ENCODE results near the gene ANKS3. TPM values are rescaled to one million over a fixed set of nuclear protein-coding genes. Genes with fewer than 3 reads are reported as not detected.

The ANKS3 gene
- total RNA-seq, 5 donors from 2014 or later (not counting 1 experiment from before 2014, with no cell fraction given): 24.2 to 37.1 (median 32.2) TPM

DNA sequence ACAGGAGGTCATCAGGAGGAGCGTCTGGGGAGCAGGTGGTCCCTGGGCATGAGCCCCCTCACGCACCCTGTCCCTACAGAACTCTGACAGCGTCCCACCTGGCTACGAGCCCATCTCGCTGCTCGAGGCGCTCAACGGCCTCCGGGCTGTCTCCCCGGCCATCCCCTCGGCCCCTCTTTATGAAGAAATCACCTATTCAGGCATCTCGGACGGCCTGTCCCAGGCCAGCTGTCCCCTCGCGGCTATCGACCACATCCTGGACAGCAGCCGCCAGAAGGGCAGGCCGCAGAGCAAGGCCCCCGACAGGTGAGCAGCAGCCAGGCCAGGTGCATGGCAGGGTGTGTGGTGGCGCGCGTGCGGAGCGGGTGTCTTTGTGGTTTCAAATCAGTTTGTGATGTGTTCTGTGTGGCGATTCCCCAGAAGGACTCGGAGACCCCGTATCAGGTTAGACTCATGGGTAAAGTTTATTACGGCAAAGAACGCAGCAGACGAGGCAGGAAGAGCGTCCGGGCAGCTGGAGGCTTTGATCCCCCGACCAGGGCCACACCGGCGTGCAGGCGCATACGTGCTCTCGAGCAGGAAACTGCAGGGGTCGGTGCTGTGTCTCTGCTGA lies 52.5 kb downstream of the ANKS3 start:
- Histone ChIP-seq H3K4me1 (ENCODE audit: control insufficient read depth in 1 of 2, extremely low read depth in 1 of 2, insufficient read depth in 2 of 2, low read length in 2 of 2) (peaks cover 3 to 37% of the 10 kb centered on the region in 2 experiments), H3K27ac (ENCODE audit: low read length) (no peak overlapping the region), H3K27me3 (replicated peaks in 1 of 2; ENCODE audit: control insufficient read depth in 2 of 2, extremely low read depth in 1 of 2, insufficient read depth in 2 of 2, low read length in 1 of 2) (no peaks in the 10 kb centered on the region), H3K4me3 (ENCODE audit: control insufficient read depth in 1 of 2, extremely low read depth in 1 of 2, low read length in 1 of 2) (no peak overlapping the region), H3K36me3 (ENCODE audit: control insufficient read depth in 2 of 2, extremely low read depth in 1 of 2, insufficient read depth in 1 of 2, low read length in 1 of 2) (peaks cover 8 to 63% of the 10 kb centered on the region in 2 donors), H3K9me3 (no peaks in the 10 kb centered on the region)
- ChIA-PET POLR2A (no interaction called here), CTCF (no interaction called here)
- H3K4me1 Mint-ChIP-seq: peaks cover 15 to 26% (median 18%) of the 10 kb centered on the region in 3 donors
- ATAC-seq (replicated peaks in 1 of 4): peak in 3 of 4 experiments; percentile 44 to 67 (median 58)
- WGBS (ENCODE audit: insufficient coverage): 84% methylated on average over 39 of the region's 39 CpGs
- H3K9me3 Mint-ChIP-seq: no peaks in the 10 kb centered on the region
- peak overlapping the region in 1 of 3 donors; percentile 23 for H3K4me3 Mint-ChIP-seq
- no peaks in the 10 kb centered on the region for H3K27me3 Mint-ChIP-seq
- DNase-seq: peak in 4 of 35 experiments; percentile 15 to 34 (median 28)
- peaks cover 8% of the 10 kb centered on the region for H3K36me3 Mint-ChIP-seq
- peak overlapping the region in 1 of 2 donors; percentile 62 for H3K27ac Mint-ChIP-seq

GRCh38 chr16:4680673-4681470 lies 53.2 kb downstream of the ANKS3 start:
- CTCF ChIA-PET: no interaction called here
- POLR2A ChIA-PET: no interaction called here
- no peaks in the 10 kb centered on the region for H3K9me3 Mint-ChIP-seq
- Histone ChIP-seq H3K27ac (ENCODE audit: low read length) (no peak overlapping the region), H3K9me3 (no peaks in the 10 kb centered on the region), H3K4me1 (ENCODE audit: control insufficient read depth in 1 of 2, extremely low read depth in 1 of 2, insufficient read depth in 2 of 2, low read length in 2 of 2) (peaks cover 6 to 44% of the 10 kb centered on the region in 2 experiments), H3K27me3 (replicated peaks in 1 of 2; ENCODE audit: control insufficient read depth in 2 of 2, extremely low read depth in 1 of 2, insufficient read depth in 2 of 2, low read length in 1 of 2) (no peaks in the 10 kb centered on the region), H3K4me3 (ENCODE audit: control insufficient read depth in 1 of 2, extremely low read depth in 1 of 2, low read length in 1 of 2) (no peak overlapping the region), H3K36me3 (ENCODE audit: control insufficient read depth in 2 of 2, extremely low read depth in 1 of 2, insufficient read depth in 1 of 2, low read length in 1 of 2) (peaks cover 8 to 58% of the 10 kb centered on the region in 2 donors)
- H3K27me3 Mint-ChIP-seq: no peaks in the 10 kb centered on the region
- H3K4me1 Mint-ChIP-seq: peaks cover 22 to 33% (median 25%) of the 10 kb centered on the region in 3 donors
- ATAC-seq (replicated peaks in 1 of 4) (no peak), DNase-seq (no peak)
- H3K27ac Mint-ChIP-seq: peak overlapping the region; percentile 16 to 19
- H3K36me3 Mint-ChIP-seq: peaks cover 8% of the 10 kb centered on the region
- H3K4me3 Mint-ChIP-seq: no peak overlapping the region
- 94% methylated on average over 21 of the region's 26 CpGs for WGBS (ENCODE audit: insufficient coverage)

DNA sequence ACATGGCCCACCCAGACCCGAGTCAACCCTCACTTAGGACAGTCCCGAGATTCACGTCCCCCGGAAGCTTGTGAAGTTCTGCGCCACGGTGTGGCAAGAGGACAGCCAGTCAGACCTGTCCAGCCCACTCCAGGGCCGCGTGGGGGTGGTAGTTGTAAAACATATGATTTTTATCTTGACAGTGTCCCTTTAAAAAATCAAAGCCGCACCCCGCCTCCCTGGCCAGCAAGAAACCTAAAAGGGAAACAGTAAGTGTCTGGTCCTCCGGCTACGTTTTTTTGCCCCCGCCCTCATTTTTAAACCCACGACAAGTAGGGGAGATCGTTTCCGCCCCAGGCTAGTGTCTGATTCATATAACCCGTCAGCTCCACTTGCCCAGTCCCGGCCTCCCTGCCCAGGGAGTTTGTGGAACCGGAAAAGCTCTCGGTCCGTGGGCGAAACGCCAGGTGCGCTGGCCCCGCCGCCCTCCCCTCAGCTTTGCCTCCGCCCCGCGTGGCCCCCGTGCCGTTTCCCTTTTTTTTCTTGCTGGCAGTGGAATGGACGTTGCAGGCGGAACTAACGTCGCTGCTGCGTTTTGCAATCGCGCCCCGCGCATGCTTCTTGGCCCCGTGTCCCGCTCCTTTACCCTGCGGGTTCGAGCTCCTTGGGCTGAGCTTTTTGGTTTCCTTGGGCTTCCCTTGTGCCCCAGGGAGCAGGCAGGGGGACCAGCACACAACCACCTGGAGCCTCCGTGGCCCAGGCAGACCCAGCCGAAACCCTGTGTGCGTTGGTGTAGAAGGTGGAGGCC lies 54.0 kb downstream of the ANKS3 start:
- no peaks in the 10 kb centered on the region for H3K9me3 ChIP-seq
- ATAC-seq (replicated peaks in 1 of 4) (no peak), DNase-seq (peak in 2 of 35 experiments; percentile 21 to 27)
- no peaks in the 10 kb centered on the region for H3K27me3 ChIP-seq (replicated peaks in 1 of 2; ENCODE audit: control insufficient read depth in 2 of 2, extremely low read depth in 1 of 2, insufficient read depth in 2 of 2, low read length in 1 of 2)
- no peak overlapping the region for H3K27ac ChIP-seq (ENCODE audit: low read length)
- peaks cover 28 to 40% (median 30%) of the 10 kb centered on the region in 3 donors for H3K4me1 Mint-ChIP-seq
- POLR2A ChIA-PET: no interaction called here
- peak overlapping the region; percentile 19 to 39 for H3K27ac Mint-ChIP-seq
- H3K4me3 Mint-ChIP-seq: no peak overlapping the region
- CTCF ChIA-PET: no interaction called here
- 92% methylated on average over 33 of the region's 47 CpGs for WGBS (ENCODE audit: insufficient coverage)
- H3K4me1 ChIP-seq (ENCODE audit: control insufficient read depth in 1 of 2, extremely low read depth in 1 of 2, insufficient read depth in 2 of 2, low read length in 2 of 2): peaks cover 7 to 52% of the 10 kb centered on the region in 2 experiments
- H3K9me3 Mint-ChIP-seq: no peaks in the 10 kb centered on the region
- H3K27me3 Mint-ChIP-seq: no peaks in the 10 kb centered on the region
- no peak overlapping the region for H3K4me3 ChIP-seq (ENCODE audit: control insufficient read depth in 1 of 2, extremely low read depth in 1 of 2, low read length in 1 of 2)
- peaks cover 6% of the 10 kb centered on the region for H3K36me3 Mint-ChIP-seq
- H3K36me3 ChIP-seq (ENCODE audit: control insufficient read depth in 2 of 2, extremely low read depth in 1 of 2, insufficient read depth in 1 of 2, low read length in 1 of 2): peaks cover 4 to 50% of the 10 kb centered on the region in 2 donors

- no peak overlapping the region for H3K4me3 ChIP-seq (ENCODE audit: control insufficient read depth in 1 of 2, extremely low read depth in 1 of 2, low read length in 1 of 2)
- POLR2A ChIA-PET: no interaction called here
- H3K27me3 Mint-ChIP-seq: no peaks in the 10 kb centered on the region
- H3K27me3 ChIP-seq (replicated peaks in 1 of 2; ENCODE audit: control insufficient read depth in 2 of 2, extremely low read depth in 1 of 2, insufficient read depth in 2 of 2, low read length in 1 of 2): no peaks in the 10 kb centered on the region
- H3K27ac ChIP-seq (ENCODE audit: low read length): no peak overlapping the region
- no peaks in the 10 kb centered on the region for H3K9me3 ChIP-seq
- peaks cover 3% of the 10 kb centered on the region for H3K36me3 Mint-ChIP-seq
- DNase-seq (no peak), ATAC-seq (replicated peaks in 1 of 4) (no peak)
- H3K9me3 Mint-ChIP-seq: no peaks in the 10 kb centered on the region
- CTCF ChIA-PET: no interaction called here
- peaks cover 4 to 44% of the 10 kb centered on the region in 2 donors for H3K36me3 ChIP-seq (ENCODE audit: control insufficient read depth in 2 of 2, extremely low read depth in 1 of 2, insufficient read depth in 1 of 2, low read length in 1 of 2)
- 96% methylated on average over 11 of the region's 20 CpGs for WGBS (ENCODE audit: insufficient coverage)
- peak overlapping the region in 1 of 2 donors; percentile 71 for H3K27ac Mint-ChIP-seq
- H3K4me1 Mint-ChIP-seq: peaks cover 28 to 40% (median 30%) of the 10 kb centered on the region in 3 donors
- peaks cover 7 to 57% of the 10 kb centered on the region in 2 experiments for H3K4me1 ChIP-seq (ENCODE audit: control insufficient read depth in 1 of 2, extremely low read depth in 1 of 2, insufficient read depth in 2 of 2, low read length in 2 of 2)
- no peak overlapping the region for H3K4me3 Mint-ChIP-seq
Observed at GRCh38 chr16:4679156-4679849, 54.8 kb downstream of the ANKS3 start.

- H3K4me1 Mint-ChIP-seq: peaks cover 30 to 40% (median 30%) of the 10 kb centered on the region in 3 donors
- WGBS (ENCODE audit: insufficient coverage): 95% methylated on average over 4 of the region's 6 CpGs
- Histone ChIP-seq H3K9me3 (no peaks in the 10 kb centered on the region), H3K27ac (ENCODE audit: low read length) (no peak overlapping the region), H3K4me3 (ENCODE audit: control insufficient read depth in 1 of 2, extremely low read depth in 1 of 2, low read length in 1 of 2) (no peak overlapping the region), H3K36me3 (ENCODE audit: control insufficient read depth in 2 of 2, extremely low read depth in 1 of 2, insufficient read depth in 1 of 2, low read length in 1 of 2) (peaks cover 4 to 43% of the 10 kb centered on the region in 2 donors), H3K4me1 (ENCODE audit: control insufficient read depth in 1 of 2, extremely low read depth in 1 of 2, insufficient read depth in 2 of 2, low read length in 2 of 2) (peaks cover 7 to 57% of the 10 kb centered on the region in 2 experiments), H3K27me3 (replicated peaks in 1 of 2; ENCODE audit: control insufficient read depth in 2 of 2, extremely low read depth in 1 of 2, insufficient read depth in 2 of 2, low read length in 1 of 2) (no peaks in the 10 kb centered on the region)
- ATAC-seq (replicated peaks in 1 of 4) (no peak), DNase-seq (no peak)
- peaks cover 4% of the 10 kb centered on the region for H3K36me3 Mint-ChIP-seq
- H3K9me3 Mint-ChIP-seq: no peaks in the 10 kb centered on the region
- POLR2A ChIA-PET: no interaction called here
- no peaks in the 10 kb centered on the region for H3K27me3 Mint-ChIP-seq
- CTCF ChIA-PET: no interaction called here
- H3K4me3 Mint-ChIP-seq: peak overlapping the region in 1 of 3 donors; percentile 0
- peak overlapping the region; percentile 24 to 71 for H3K27ac Mint-ChIP-seq
Observed at GRCh38 chr16:4678596-4678995, 55.5 kb downstream of the ANKS3 start.

- POLR2A ChIA-PET: no interaction called here
Observed at GRCh38 chr16:4677994-4678393, 56.1 kb downstream of the ANKS3 start.

More at GRCh38 chr16:4677994-4678393, 56.1 kb downstream of the ANKS3 start:
- no peak overlapping the region for H3K27ac ChIP-seq (ENCODE audit: low read length)
- peak overlapping the region in 1 of 3 donors; percentile 0 for H3K4me3 Mint-ChIP-seq
- ATAC-seq (replicated peaks in 1 of 4) (no peak), DNase-seq (no peak)
- 98% methylated on average over 6 of the region's 9 CpGs for WGBS (ENCODE audit: insufficient coverage)
- H3K27me3 Mint-ChIP-seq: no peaks in the 10 kb centered on the region
- H3K4me3 ChIP-seq (ENCODE audit: control insufficient read depth in 1 of 2, extremely low read depth in 1 of 2, low read length in 1 of 2): no peak overlapping the region
- no peaks in the 10 kb centered on the region for H3K27me3 ChIP-seq (replicated peaks in 1 of 2; ENCODE audit: control insufficient read depth in 2 of 2, extremely low read depth in 1 of 2, insufficient read depth in 2 of 2, low read length in 1 of 2)
- H3K9me3 Mint-ChIP-seq: no peaks in the 10 kb centered on the region
- H3K4me1 ChIP-seq (ENCODE audit: control insufficient read depth in 1 of 2, extremely low read depth in 1 of 2, insufficient read depth in 2 of 2, low read length in 2 of 2): peaks cover 7 to 56% of the 10 kb centered on the region in 2 experiments
- CTCF ChIA-PET: no interaction called here
- peak overlapping the region; percentile 24 to 71 for H3K27ac Mint-ChIP-seq
- H3K36me3 Mint-ChIP-seq: peaks cover 7% of the 10 kb centered on the region
- H3K4me1 Mint-ChIP-seq: peaks cover 30 to 40% (median 30%) of the 10 kb centered on the region in 3 donors
- H3K9me3 ChIP-seq: no peaks in the 10 kb centered on the region
- H3K36me3 ChIP-seq (ENCODE audit: control insufficient read depth in 2 of 2, extremely low read depth in 1 of 2, insufficient read depth in 1 of 2, low read length in 1 of 2): peaks cover 10 to 44% of the 10 kb centered on the region in 2 donors
